HG02759 (cell line): ENCODE results near the gene TMEM82.

Experiments
- ATAC-seq: cut with Tn5 transposase; IDR thresholded peaks from one replicate; pipeline ENCODE4 v1.9.1; 2021; ENCODE audit warnings: mild to moderate bottlenecking, moderate library complexity; ENCODE audit not compliant: unreplicated experiment

Gene TMEM82

GRCh38 chr1:15734901-15735300 is 7.4 kb upstream of the TMEM82 start:
- ATAC-seq: no peak

DNA sequence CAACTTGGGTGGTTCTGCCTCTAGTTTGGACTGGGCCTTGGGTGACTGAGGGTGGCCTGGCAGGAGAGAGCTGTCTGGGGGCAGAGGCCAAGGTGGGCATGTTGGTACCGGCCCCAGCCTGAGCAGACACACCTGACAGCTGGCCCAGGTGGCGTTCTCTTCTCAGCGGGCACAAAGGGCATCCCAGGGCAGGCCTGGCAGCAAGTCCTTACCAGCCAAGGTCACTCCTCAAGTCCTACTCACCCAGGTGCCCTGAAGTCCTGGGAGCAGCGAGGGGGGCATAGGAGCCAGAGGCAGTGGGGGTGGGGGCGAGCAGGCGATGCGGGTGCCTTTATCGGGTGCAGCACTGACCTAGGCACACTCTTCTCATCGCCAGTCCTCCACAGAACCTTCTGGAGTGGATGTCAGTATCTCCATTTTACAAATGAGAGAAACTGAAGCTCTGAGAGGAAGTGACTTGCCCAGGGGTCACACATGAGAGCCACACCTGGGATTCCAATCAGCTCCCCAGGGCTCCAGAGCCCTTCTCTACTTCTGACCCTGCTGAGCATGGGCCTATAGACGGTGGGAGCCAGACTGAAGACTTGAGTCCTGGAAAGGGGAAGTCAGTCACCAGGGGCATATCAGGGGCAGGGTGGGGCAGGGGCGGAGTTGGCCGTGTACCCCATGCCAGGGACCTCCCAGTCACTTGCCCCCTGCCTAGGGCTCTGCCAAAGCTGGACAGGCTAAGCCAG is 6.8 kb upstream of the TMEM82 start:
- no peak for ATAC-seq

- ATAC-seq: no peak
Measured at GRCh38 chr1:15736038-15736891, 6.0 kb upstream of the TMEM82 start, which contains the start of gene SLC25A34. SLC25A34 (plus strand) TSS chr1:15736258; CDS start chr1:15736486, 228 bp downstream.

- ATAC-seq: no peak
Measured at GRCh38 chr1:15736892-15737261, 5.4 kb upstream of the TMEM82 start.

DNA sequence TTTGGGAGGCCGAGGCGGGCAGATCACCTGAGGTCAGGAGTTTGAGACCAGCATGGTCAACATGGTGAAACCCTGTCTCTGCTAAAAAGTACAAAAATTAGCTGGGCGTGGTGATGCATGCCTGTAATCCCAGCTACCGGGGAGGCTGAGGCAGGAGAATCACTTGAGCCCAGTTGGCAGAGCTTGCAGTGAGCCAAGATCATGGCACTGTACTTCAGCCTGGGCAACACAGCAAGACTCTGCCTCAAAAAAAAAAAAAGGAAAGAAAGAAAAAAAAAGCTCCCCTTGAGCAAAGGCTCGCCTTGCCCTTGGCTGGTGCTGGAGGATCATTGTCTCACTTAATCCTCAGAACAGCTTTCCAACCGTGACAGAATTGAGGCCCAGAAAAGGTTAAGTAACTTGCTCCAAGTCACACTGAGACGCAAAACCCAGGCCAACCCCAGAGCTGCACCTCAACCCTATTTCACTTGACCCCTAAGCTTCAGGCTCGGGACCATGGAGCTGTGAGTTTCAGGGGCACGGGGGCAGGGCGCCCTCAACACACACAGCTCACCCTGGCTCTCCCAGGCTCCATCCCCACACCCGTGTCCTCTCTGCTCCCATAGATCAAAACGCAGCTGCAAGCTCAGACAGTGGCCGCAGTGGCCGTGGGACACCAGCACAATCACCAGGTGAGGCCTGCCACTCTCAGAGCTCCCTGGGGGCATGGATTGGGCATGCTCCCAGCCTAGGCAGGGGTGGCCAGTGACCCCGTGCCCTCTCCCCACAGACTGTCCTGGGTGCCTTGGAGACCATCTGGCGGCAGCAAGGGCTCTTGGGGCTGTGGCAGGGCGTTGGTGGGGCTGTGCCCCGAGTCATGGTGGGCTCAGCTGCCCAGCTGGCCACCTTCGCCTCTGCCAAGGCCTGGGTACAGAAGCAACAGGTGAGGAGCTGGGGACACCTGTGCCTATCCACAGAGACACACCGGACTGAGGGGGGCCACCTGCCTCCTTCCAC is 4.7 kb upstream of the TMEM82 start:
- ATAC-seq: no peak

- ATAC-seq: no peak
Measured at GRCh38 chr1:15738416-15739113, 3.7 kb upstream of the TMEM82 start.

GRCh38 chr1:15739259-15739658 is 3.0 kb upstream of the TMEM82 start:
- ATAC-seq: no peak

DNA sequence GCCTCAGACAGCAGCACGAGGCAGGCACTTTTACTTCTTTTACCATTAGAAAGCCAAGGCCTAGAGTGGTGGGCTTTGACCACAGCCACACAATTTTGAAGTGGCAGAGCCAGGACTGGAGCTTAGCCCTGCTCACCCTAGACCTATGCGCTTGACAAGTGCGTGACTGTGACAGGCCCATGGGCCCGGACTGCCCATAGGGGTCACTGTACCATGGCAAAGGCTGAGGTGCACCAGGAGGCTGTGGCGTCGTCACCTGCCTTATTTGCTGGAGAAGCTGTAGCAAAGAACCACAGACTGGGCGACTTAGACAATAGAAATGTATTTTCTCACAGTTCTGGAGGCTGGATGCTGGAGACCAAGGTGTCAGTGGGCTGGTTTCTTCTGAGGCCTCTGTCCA is 2.6 kb upstream of the TMEM82 start:
- no peak for ATAC-seq

DNA sequence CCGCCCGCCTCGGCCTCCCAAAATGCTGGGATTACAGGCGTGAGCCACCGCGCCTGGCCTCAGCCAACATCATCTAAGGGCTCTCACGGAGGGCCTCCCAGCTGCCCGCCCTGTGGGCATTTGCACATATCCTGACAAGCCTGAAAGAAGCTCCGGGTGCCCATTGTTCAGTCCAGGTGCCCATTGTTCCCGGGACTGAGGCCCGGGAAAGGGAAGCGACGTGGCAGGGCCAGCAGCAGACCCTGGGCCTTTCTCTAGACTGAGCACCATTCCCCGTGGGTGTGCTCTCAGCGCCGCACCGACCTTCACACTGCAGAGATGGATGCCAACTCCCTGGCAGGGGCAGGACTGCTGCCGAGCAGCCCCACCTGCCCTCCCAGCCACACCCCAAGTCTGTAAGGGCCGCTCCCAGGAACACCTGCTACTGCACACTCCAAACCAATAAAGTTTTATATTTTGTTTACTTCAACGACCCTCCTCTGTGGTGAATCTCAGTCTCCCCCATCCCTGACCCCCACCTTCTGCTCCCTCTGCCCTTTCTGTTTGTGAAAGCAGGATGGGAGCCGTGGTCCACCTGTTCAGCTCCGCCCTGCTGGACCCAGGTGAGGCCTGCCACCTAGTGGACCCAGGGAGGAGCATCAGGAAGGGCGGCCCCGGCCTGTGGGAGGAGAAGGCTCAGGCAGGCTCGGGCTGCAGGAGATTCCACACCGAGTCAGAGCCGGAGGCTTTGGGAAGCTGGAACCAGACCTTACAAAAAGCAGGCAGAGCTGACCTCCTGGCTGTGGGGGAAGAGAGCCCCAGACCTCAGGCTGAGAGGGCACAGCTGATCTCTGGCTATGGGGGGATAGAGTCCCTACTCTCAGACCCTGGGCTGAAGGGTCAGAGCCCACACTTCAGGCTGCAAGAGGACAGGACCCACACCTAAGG is 1.1 kb upstream of the TMEM82 start:
- no peak for ATAC-seq

DNA sequence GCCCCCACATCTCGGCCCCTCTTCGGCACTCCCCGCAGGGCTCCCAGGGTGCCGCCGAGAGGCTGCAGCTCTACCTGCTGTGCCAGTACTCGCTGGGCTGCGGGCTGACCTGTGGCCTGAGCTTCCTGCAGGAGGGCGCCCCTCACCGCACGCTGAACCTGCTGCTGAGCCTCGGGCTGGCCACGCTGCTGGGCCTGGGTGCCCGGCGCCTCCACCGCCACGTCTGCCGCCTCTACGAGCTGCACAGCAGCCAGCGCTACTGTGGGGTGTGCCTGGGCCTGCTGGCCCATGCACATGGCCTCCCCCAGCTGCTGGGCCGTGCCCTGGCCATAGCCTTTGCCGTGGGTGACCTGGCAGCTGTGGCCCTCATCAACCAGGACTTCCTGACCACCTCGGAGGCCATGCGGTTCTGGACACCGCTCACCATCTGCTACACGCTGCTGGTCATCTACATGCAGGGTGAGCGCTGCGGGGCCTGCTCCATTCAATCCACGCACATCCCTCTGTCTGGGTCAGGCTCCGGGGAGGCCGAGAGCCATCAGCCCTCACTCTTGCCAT is 1.9 kb downstream of the TMEM82 start:
- no peak for ATAC-seq

DNA sequence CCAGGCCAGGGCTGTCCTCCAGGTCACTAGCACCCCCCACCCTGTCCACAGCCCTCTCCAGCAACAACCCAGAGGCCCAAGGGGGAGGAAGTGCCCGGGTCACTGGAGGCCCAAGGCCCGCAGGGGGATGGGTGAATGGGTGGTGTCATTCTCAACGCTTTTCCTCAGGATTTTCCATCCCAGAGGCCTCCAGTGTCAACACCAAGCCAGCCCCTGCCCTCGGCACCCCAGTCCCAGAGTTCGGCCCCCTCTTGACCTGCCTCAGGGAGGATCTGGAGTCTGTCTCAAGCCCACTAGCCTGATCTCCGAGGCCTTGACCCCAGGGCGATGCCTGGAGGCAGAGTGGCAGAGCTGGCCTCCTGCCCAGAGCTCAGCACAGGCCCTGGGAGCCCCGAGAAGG is 5.1 kb downstream of the TMEM82 start:
- no peak for ATAC-seq

DNA sequence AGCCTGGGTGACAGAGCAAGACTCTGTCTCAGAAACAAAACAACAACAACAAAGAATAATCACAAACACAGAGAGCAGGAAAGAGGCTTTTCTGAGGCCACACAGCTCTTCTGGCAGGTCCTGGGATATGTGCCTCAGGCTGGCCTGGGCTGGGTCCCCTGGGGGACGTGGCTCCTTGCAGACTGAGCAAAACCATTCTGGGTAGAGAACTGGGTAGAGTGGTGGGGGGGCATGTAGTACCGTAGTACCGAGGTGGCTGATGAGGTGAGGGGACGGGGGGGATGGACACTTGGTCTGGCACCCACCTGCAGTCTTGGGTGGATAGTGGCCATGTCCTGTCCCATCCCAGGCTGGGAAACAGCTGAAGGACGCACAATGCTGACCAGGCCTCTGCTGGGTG is 6.0 kb downstream of the TMEM82 start:
- no peak for ATAC-seq

DNA sequence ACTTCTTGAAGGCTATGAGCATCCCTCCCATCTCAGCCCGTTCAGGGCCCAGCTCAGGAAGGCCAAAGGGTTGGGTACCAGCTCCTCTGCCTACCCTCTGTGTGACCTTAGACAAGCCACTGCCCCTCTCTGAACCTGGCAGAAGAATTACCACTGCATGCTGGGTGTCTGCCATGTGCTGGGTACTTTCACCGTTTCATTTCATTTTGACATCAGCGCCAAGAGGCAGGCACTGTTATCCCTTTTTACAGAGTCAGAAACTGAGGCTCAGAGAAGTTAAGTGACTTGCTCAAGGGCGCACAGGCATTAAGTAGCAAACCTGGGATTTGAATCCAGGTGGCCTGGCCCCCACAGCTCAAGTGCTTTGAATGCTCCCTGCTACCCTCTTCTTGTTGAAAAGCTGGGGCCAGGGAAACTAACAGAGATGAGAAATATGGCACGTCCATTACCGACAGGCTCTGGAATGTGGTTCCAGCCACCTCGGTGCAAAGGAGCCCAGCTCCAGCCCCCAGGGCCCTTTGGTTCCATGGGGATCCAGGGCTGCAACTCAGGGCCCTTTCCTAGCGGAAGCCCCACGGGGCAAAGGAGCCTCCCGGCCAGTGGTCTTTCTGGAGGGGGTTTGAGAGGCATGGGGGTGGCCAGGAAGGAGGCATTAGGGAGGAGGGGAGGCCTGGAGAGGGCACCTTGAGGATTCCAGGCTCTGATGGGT is 6.5 kb downstream of the TMEM82 start:
- no peak for ATAC-seq

DNA sequence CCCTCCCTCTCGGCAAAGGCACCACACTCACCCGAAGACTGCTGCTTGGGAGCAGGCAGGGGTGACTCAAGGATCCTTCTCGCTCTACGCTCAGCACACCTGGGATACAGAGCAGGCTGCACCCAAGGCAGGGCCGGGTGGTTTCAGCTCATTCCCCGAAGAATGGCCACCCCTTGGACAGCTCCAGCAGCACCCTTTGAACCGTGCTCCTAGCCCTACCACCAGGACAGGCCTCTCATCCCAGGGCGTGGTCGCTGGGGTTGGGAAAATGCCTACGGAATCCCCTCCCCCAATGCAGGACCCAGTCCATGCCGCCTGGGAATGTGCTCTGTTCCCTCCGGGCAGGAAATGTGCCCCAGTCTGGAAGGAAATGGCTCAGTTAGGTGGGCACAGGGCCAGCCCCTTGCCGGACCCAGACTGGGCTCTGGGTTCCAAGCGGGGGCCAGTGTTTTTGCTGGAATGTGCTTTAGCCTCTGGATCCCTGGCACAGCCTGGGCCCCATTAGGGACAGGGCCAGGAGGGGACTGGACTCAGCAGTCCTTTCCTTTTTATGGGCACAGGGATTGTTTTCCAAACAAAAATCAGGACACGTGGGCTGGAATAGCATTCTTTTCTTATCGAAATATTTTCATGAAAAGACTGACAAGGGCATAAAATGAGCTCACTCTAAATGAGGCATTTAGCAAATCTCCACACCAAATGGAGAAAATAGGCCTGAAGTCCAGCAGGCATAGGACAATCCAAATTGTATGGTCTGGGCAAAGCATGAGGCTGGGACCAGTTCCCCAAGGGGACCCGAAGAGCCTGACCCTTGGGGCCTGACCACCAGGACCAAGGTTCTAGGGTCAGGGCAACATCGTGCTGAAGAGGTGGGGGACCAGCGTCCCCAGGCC is 7.3 kb downstream of the TMEM82 start:
- no peak for ATAC-seq

DNA sequence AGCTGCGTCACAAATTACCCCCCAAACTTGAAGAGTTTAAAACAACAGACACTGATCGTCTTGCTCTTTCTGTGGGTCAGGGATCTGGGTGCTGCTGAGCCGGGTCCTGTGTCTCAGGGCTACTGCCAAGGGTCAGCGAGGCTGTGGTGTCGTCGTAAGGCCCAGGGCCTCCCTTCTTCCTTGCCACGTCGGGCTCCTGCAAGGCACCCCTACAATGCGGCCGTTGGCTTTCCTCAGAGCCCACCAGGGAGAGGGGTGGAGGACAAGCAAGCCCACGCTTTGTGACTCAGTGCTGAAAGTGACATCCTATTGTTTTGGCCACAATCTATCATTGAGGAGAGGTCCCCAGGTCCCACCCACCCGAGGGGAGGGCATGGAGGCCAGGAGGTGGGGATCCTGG is 8.6 kb downstream of the TMEM82 start:
- ATAC-seq: no peak

DNA sequence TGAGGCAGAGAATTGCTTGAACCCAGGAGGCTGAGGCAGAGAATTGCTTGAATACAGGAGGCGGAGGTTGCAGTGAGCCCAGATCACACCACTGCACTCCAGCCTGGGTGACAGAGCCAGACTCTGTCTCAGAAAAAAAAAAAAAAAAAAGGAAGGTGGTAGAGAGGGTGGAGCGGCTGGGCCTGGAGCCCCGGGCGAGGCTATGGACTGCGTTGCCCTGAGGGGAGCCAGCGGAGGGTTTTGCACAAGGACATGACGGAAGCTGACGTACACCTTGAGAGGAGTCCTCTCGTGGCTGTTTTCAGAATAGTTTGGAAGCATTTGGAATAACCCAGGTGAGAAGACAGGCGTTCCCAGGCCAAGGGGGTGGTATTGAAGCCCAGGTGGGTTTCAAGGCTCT is 9.4 kb downstream of the TMEM82 start:
- ATAC-seq: no peak

DNA sequence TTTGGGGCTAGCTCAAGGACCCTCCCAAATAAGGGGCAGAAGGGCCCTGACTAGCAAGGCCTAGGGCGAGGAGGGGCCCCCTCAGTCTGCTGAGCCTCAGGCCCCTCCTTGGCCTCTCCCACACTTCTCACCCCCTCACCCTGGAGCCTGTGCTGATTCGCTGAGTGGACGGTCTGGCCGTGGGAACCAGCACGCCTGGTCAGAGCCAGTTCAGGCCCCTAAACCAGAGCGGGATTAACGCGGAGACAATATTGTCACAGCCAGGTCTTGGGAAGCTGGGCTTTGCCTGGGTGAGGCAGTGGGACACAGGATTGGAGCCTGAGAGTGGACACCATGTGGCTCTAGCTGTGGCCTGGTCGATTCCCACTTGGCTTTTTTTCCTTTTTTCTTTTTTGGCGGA is 11.5 kb downstream of the TMEM82 start:
- no peak for ATAC-seq
